Left forelimb (tissue), 1 donor: Measurements from ENCODE around the gene AARSD1.
"Not testable (repeated sequence)": the region's sequence is repeated elsewhere in the genome, so short reads cannot be mapped to it uniquely, and the experiment has no call there.

Source experiments
- DNase-seq: peaks from one replicate; pipeline ENCODE4 v3.0.0-alpha.2; 2018; ENCODE audit warnings: low spot score

The AARSD1 gene

DNA sequence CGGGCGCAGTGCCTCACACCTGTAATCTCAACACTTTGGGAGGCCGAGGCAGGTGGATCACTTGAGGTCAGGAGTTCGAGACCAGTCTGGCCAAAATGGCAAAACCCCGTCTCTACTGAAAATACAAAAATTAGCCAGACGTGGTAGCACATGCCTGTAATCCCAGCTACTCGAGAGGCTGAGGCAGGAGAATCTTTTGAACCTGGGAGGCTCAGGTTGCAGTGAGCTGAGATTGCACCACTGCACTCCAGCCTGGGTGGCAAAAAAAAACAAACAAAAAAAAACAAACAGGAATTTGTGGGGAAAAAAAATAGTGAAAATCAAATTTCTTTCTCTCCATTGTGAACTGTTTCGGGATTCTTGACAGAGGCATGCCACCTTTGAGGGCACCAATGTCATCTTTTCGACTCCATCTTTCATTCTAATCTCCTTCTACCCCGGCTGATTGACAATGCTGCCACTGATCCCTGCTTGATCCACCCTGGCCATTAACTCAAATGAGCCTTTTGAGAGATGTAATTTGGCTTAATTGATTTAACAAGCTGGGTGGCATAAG lies 44.7 kb downstream of the AARSD1 start:
- not testable (repeated sequence) for DNase-seq

DNA sequence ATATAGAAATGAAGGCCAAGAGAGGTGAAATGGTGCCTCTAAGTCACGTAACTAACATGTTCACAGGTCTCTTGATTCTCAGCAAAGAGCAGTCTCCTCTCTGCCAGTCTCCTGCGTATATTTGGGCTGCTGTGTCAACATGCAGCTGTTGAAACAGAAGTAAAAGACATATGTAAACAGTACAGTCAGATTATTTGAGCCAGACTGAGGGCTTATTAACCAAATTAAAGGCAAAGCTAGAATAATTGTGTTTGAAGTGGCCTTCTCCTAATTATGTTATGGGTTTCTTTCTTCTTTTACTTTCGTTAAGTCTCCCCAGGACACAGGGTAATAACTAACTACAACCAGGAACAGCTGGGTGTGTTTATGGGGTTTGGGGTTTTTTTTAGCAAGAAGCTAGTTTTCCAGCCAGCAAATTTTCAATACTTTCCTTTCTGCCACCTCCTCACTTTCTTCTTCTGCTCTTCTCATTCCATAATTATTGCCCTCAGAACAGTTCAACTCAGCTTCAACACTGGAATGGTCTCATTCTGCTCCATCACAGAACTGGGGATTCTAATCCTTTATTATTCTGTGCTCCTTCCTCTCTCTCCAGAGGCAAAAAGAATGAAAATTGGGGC lies 45.2 kb downstream of the AARSD1 start:
- no peak for DNase-seq

DNA sequence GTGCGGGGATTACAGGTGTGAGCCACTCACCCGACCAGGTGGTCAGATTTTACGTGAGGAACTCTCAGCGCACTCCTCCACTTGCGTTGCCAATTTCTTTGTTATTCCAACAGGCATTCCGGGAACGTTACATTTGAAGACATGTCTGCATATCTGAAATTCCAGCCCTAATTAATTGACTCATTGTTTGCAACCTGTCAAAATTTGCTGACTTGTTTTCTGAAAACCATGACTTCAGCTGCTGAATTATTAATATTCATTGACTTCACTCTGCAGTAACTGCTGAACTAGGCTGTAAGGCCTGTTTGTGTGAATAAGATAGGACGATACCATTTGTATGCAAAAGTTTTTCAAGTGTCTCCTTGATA lies 47.0 kb downstream of the AARSD1 start:
- no peak for DNase-seq

DNA sequence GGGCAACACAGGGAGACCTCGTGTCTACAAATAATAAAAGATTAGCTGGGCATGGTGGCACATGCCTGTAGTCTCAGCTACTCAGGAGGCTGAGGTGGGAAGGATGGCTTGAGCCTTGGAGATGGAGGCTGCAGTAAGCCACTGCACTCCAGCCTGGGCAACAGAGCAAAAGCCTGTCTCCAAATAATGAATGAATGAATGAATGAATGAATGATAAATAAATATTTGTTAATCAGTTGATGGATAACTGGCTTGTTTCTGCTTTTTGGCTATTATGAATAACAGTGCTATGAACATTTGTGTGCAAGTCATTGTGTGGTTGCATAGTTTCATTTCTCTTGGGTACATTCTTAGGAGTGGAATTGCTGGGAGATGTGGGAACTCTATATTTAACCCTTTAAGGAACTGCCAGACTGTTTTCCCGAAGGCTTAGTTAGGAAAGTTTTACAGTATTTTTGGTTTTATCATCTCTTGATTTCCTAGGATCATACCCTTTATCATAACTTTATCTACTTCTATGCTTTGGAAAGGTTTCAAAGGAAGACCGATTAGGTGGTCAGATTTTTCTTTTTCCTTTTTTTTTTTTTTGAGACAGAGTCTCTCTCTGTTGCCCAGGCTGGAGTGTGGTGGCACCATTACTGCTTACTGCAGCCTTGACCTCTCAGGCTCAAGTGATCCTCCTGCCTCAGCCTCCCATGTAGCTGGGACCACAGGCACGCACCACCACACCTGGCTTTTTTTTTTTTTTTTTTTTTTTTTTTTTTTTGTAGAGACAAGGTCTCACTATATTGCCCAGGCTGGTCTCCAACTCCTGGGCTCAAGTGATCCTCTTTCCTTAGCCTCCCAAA lies 47.6 kb downstream of the AARSD1 start:
- DNase-seq: not testable (repeated sequence)

DNA sequence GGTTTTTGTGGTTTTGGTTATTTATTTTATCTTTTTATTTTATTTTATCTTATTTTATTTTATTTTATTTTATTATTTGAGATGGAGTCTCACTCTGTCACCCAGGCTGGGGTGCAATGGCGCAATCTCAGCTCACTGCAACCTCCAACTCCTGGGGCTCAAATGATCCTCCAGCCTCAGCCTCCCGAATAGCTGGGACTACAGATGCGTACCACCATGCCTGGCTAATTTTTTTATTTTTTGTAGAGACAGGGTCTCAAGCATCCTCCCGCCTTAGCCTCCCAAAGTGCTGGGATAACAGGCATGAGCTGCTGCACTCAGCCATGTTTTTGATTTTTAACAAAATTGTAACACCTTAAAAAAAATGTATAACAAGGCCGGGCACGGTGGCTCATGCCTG lies 49.0 kb downstream of the AARSD1 start:
- DNase-seq: not testable (repeated sequence)

DNA sequence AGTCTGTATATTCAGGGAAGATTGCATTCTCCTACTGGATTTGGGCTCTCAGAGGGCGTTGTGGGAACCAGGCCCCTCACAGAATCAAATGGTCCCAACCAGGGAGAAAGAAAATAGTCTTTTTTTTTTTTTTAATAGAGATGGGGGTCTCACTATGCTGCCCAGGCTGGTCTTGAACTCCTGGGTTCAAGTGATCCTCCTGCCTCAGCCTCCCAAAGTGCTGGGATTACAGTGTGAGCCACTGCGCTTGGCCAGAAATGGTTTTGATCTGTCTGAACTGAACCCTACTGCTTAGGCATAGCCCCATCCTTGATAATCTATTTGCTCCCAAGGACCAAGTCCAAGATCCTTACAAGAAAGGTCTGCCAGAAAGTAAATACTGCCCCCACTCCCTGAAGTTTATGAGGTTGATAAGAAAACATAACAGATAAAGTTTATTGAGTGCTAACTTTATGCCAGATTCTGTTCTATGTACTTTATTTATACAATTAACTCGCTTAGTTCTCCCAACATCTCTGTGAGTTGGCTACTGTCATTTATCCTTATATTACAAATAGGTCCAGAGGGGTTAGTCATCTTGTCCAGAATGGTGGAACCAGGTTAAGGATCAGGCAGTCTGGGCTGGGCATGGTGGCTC lies 50.2 kb downstream of the AARSD1 start:
- no peak for DNase-seq

DNA sequence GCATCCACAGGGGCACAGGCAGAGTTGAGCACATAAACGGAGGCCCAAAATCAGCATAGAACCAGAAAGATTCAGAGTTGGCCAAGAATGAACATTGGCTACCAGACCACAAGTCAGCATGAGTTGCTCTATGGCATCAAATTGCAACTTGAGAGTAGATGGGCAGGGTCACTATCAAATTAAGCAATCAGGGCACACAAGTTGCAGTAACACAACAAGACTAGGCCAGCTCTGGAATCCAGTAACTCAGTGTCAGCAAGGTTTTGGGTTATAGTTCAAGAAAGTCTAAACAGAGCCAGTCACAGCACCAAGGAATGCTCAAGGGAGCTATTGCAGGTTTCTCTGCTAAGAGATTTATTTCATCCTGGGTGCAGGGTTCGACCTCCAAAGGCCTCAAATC lies 50.7 kb downstream of the AARSD1 start:
- DNase-seq: no peak

DNA sequence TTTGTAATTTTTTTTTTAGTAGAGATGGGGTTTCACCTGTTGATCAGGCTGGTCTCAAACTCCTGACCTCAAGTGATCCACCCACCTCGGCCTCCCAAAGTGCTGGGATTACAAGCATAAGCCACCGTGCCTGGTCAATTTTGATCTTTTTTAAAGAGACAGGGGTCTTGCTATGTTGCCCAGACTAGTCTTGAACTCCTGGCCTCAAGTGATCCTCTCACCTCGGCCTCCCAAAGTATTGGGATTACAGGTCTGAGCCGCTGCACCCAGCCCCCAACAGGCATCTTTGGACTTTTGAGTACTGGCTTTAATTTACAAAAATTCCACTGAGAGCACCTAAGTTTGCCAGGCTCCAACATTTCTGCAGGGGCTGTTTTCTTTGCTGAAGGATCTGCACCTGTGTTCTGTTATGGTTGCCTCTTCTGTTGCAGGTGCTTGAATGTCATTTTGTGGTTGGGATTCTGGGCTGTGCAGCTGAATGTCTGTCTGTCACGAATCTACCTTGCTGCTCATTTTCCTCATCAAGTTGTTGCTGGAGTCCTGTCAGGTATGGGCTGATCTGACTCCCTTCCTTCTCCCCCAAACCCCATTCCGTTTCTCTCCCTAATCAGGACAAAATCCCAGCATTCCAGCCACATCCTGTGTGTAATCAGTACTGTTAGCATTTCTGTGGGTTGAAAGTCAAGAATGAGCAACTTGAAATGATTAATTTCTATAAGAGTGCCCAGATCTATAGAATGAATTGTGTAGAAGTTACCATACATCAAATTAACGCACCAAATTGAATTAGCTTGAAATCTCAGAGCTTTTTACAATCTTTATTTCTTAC lies 55.2 kb downstream of the AARSD1 start:
- DNase-seq: no peak

DNA sequence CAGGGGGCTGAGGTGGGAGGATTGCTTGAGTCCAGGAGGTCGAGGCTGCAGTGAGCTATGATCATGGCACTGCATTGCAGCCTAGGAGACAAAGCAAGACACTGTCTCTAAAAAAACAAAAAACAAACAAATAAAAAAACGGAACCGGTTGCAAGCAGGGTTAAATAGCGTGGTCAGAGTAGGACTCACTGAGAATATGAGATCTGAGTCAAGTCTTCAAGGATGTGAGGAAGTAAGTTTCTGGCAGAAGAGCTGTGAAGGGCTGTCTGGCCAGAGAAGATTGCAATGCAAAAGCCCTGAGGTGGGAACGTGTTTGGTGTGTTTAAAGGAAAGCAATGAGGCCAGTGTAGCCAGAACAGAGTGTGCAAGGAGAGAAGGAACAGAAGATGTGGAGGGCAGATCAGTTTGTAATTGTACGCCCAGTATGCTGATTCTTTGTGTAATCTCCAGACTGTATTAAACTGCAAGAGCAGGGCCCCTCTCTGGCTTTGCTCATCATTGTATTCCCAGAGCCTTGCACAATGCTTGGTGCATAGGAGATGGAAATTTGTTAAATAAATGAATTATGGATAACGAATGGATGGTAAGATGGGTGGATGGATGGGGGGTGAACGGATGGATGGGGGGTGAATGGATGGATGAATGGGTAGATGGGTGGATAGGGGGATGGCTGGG lies 57.3 kb downstream of the AARSD1 start:
- DNase-seq: no peak

DNA sequence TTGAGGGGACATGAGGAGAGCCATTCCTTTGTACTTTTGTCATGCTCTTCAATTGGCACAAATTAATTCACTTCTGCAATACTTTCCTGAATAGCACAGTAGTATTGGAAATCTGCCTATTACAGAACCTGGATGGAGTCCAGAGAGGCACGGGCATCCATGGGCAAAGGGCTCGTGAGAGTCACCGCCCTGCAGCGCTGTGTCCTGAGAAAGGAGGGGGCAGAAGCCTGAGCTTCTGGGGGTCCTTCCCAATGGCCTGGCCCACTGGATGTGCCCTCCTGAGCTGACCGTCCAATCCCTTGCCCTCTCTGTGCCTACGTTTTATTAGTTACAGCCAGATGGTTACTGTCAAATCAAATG lies 60.2 kb downstream of the AARSD1 start:
- DNase-seq: no peak

DNA sequence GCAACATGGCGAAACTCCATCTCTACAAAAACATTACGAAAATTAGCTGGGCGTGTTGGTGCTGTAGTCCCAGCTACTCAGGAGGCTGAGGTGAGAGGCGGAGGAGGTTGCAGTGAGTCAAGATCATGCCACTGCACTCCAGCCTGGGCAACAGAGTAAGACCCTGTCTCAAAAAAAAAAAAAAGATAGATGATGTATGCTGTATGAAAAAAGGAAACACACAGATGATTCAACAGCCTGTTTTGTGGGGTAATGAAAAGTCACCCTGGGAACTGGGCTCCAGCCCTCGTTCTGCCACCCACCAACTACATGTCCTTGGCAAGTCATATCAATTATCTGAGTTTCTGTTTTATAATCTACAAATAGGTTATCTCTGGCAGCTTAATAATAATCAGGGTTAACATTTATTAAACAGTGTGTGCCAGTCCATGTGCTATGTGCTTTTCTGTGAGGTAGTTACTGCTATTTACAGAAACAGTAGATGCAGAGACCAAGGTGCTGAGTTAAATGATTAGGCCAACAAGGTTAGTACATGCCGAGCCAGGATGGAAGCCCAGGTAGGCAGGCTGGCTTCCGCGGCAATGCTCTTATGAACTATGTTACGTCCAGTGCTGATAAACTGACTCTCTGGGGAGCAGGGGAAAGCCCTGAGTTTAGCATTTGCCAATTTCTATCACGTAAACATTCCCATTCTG lies 62.6 kb downstream of the AARSD1 start:
- DNase-seq: no peak
